Inferior parietal cortex (tissue), 1 donor: ENCODE measurements around the gene TEDC2.

Experiments used
- DNase-seq: peaks from one replicate; pipeline ENCODE4 v3.0.0-alpha.2; 2016; ENCODE audit errors: extremely low spot score

The TEDC2 gene

DNA sequence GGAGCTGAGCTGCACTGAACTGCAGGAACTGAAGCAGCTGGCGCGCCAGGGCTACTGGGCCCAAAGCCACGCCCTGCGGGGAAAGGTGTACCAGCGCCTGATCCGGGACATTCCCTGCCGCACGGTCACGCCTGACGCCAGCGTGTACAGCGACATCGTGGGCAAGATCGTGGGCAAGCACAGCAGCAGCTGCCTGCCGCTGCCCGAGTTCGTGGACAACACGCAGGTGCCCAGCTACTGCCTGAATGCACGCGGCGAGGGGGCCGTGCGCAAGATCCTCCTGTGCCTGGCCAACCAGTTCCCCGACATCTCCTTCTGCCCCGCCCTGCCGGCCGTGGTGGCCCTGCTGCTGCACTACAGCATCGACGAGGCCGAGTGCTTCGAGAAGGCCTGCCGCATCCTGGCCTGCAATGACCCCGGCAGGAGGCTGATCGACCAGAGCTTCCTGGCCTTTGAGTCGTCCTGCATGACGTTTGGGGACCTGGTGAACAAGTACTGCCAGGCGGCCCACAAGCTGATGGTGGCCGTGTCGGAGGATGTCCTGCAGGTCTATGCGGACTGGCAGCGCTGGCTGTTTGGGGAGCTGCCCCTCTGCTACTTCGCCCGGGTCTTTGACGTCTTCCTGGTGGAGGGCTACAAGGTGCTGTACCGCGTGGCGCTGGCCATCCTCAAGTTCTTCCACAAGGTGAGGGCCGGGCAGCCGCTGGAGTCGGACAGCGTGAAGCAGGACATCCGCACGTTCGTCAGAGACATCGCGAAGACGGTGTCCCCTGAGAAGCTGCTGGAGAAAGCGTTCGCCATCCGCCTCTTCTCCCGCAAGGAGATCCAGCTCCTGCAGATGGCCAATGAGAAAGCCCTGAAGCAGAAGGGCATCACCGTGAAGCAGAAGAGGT is 36.6 kb downstream of the TEDC2 start:
- no peak for DNase-seq

GRCh38 chr16:2497116-2497630 is 37.3 kb downstream of the TEDC2 start:
- DNase-seq, result no peak

DNA sequence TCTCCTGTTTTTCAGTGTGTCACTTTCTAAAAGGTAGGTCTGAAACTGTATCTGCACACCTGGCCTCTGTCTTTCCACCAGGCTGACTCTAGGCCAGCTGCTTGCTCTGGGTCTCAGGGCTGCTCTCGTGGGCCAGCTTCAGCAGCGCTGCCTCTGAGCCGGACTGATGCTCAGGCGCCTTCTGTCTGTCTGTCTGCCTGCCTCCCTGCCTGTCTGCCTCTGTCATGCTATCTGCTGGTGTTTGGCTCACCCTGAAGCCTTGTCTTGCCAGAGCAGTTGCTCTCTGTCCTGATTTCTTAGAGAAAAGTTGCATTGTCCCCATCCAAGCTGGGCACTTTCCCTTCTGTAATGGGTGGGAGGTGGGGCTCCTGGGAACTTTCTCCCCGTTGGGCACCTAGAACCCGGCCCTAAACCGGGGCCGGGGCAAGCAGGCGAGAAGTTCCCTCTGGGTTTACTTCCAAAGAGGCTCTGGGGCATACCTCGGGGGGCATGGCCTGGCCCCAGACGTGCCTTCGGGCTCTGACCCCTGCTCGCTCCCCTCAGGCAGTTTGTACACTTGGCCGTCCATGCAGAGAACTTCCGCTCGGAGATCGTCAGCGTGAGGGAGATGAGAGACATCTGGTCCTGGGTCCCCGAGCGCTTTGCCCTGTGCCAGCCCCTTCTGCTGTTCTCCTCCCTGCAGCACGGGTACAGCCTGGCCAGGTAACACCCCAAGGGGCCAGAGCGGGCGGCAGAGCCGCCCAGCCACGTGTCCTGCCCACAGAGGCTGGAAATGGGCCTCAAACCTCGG is 38.0 kb downstream of the TEDC2 start:
- no peak for DNase-seq

DNA sequence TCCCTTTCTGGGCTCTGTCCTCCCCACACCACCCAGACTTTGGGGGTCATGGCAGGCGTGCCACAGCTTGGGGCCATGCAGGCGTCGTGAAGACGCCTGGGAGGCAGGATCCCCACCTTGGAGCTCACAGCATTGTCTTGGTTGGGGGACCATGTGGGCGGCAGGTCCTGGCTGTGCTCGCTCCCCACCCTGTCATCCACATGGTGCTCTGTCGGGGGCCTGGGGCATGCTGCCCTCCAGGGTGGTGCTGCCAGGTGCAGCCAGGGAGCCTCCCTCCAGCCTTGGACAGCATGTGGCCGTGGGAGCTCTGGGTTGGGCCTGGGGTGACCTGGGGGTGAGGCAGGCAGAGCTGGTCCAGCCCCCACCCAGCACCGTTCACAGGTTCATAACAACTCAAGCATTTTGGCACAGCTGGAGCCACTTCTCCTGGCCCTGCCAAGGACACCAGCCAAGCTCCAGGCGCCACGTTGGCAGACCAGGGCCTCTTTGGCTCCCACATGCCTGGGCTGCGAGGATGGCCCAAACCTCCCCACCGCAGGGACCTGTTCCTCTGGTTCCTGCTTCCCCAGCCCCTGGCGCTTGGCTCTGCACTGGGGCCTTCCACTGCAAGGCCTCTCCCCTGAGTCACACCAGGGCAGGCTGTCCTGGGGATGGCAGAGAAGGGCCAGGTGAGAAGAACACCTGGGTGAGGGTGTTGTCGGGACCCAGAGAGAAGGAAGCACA is 38.8 kb downstream of the TEDC2 start:
- no peak for DNase-seq

DNA sequence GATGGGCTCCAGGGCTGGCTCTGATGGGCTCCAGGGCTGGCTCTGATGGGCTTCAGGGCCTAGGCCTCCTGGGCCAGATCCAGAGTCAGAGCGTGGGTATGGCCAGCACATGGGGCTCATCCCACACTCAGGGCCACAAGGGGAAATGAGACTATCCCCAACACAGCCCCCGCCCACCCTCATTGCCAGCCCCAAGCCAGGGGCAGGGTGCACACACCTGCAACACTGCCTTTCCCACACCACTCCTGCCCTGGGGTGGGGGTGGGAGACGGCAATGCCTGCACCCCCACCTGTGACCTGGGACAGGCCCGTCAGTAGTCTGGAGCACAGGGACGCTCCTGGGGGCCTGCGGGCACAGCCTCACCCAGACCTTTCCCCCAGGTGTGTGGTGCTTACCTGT is 39.5 kb downstream of the TEDC2 start:
- DNase-seq, result no peak

- DNase-seq, result no peak
Measured at GRCh38 chr16:2499890-2500429, 40.1 kb downstream of the TEDC2 start.

GRCh38 chr16:2500430-2500917 is 40.6 kb downstream of the TEDC2 start:
- no peak for DNase-seq

- DNase-seq, result peak; percentile 82
Measured at GRCh38 chr16:2500918-2501750, 41.2 kb downstream of the TEDC2 start.

- no peak for DNase-seq
Measured at GRCh38 chr16:2501946-2502895, 42.3 kb downstream of the TEDC2 start.

DNA sequence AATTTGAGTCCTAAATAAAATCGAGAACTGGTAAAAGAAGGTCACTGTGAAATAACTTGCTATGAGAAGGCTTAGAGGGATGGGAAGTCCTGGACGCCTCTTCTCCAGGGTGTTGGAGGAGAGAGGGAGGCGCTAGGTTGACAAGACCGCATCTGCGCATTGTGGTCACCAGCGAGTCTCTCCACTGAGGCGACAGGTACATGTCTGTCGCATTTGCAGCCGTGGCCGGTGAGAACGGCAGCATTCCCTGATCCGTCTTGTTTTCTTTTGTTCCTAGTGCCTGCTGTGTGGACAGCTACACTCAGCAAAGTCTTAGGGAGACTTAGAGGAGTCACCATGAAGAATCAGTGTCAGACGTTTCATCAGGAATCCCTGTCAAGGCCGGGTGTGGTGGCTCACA is 45.8 kb downstream of the TEDC2 start:
- no peak for DNase-seq

DNA sequence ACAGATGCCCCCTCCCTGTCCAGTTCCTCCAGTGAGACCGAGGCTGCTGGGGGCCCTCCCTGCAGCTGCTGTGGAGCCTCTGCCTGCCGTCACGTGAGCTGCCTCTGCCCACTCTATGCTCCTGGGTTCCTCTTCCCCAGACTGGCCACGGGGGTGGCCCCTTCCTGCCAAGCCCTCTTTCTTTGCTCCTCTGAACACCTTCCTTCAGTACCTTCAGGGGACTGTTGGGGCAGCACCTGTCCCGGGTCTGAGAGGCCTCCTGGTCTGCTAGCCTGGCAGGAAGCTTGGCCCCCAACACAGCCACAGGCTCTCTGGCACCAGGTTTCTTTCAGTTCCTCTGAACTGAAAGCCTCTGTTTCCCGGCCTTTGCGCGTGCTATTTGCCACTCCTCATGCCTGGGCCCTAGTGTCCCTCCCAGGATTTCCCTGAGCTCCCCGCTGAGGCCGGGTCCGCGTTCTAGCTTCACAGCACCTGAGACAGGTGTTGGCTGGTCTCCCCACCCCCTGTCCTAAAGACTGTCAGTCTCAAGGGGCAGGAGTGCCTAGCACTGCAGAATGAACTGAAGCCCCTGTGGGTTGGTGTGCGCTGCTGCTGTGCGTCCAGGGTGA is 47.2 kb downstream of the TEDC2 start:
- no peak for DNase-seq

DNA sequence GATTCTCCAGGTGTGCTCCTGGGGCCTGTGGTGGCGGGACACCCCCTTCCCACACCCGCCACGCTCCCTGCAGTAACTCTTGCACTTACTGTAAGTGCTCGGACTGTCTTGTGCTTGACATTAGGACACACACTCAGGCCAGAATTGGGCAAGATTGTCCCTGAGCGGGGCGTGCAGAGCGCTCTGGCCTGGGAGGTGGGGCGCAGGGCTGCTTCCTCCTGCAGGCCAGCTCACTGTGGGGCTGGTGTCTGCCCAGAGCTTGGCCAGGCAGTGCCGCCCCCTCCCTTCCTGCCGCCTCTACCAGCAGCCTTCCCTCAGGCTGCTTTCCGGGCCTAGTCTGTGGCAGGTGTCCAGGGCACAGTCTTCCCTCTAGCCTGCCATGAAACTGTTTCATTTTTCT is 47.8 kb downstream of the TEDC2 start:
- no peak for DNase-seq

- no peak for DNase-seq
Measured at GRCh38 chr16:2508722-2509400, 49.0 kb downstream of the TEDC2 start.

GRCh38 chr16:2511128-2511800 is 51.4 kb downstream of the TEDC2 start:
- DNase-seq, result no peak

GRCh38 chr16:2511996-2512734 is 52.3 kb downstream of the TEDC2 start:
- DNase-seq, result no peak

DNA sequence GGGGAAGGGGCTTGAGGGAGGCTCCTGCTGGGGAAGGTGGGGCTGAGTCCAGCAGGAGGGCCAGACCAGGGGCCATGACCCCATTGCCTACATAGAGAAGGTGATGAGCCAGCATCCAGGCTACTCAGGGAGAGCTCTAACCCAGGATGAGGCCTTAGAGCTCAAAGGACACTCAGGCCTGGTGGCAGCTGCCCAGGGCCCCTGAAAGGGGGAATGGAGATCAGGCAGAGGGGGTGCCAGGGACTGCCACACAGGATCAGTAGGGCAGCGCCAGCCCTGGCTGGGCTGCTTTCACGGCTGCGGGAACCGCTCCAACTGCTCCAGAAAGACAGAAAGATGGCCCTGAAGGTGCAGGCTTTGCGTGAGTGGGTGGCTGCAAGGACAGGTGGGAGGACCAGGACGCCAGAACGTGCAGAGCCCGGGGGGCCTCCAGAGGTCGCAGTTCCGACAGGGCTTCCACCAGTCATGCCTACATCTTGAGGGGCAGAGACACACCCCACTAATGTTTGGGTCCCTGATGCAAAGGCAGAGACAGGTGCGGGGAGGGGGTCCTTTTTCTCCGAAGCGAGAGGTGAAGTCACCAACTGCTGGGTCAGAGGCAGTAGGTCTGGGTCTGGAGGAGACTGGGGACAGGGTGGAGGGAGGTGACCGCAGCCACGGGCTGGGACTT is 53.0 kb downstream of the TEDC2 start:
- DNase-seq, result no peak
